ENCODE measurements around the gene MGAT3. TPM values are rescaled to one million over a fixed set of nuclear protein-coding genes. Genes with fewer than 3 reads are reported as not detected.

The MGAT3 gene
- total and polyA plus RNA-seq, 2 donors from 2014 or later: 2.7 to 5.4 TPM

GRCh38 chr22:39427751-39428596 lies 28.8 kb upstream of the MGAT3 start:
- FAIRE-seq (no peak), DNase-seq (peak in 1 of 5 donors; percentile 29)
- Histone ChIP-seq H3K4me1 (ENCODE audit: control insufficient read depth in 2 of 3, insufficient read depth in 2 of 3, low read depth in 1 of 3, low read length in 3 of 3) (peaks cover 0 to 14% (median 6%) of the 10 kb centered on the region in 3 donors), H3K9ac (ENCODE audit: low read length in 3 of 3) (no peak overlapping the region), H3K27ac (ENCODE audit: low read depth in 2 of 2, low read length in 2 of 2) (no peak overlapping the region), H3K36me3 (ENCODE audit: control insufficient read depth in 2 of 3, insufficient read depth in 3 of 3, low read length in 3 of 3) (peaks cover 4 to 38% (median 18%) of the 10 kb centered on the region in 3 donors), H3K9me3 (ENCODE audit: control insufficient read depth in 2 of 3, insufficient read depth in 1 of 3, low read length in 3 of 3) (no peaks in the 10 kb centered on the region), H3K4me3 (ENCODE audit: low read length in 3 of 3) (no peak overlapping the region), H3K27me3 (ENCODE audit: control insufficient read depth, insufficient read depth, low read length) (no peaks in the 10 kb centered on the region)
- no peak for TF ChIP-seq CTCF (IDR thresholded peaks at IDR 0.05; ENCODE audit: borderline replicate concordance, extremely low read depth, insufficient read depth)
- intact Hi-C loops (cut with DNase I): no loop called here

DNA sequence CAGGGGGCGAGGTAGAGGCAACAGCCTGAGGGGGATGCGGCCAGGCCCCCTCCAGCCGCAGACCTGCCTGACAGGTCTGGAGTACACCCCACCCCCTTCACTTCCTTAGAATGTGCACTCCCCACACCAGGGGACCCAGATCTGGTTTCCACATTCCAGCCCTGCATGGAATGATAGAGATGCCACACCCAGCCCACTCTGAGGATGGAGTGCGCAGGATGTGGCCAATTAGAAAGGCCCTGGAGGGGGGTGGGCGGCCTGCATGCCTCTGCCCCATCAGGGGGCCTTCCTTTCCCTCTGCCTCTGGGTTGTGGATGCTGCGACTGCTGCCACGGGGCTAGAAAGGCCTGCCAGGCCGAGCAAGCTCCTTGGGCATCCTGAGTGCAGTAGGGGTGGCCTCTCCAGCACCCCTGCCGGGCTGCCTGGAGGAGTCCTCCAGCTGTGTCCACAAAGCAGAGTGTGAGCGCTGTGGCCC lies 28.2 kb upstream of the MGAT3 start:
- DNase-seq (peak in 3 of 5 donors; percentile 64 to 74 (median 71)), FAIRE-seq (no peak)
- H3K9me3 ChIP-seq (ENCODE audit: control insufficient read depth in 2 of 3, insufficient read depth in 1 of 3, low read length in 3 of 3): no peaks in the 10 kb centered on the region
- TF ChIP-seq CTCF (IDR thresholded peaks at IDR 0.05; ENCODE audit: borderline replicate concordance, extremely low read depth, insufficient read depth): no peak
- H3K4me1 ChIP-seq (ENCODE audit: control insufficient read depth in 2 of 3, insufficient read depth in 2 of 3, low read depth in 1 of 3, low read length in 3 of 3): peaks cover 0 to 14% (median 6%) of the 10 kb centered on the region in 3 donors
- no peak overlapping the region for H3K4me3 ChIP-seq (ENCODE audit: low read length in 3 of 3)
- no peak overlapping the region for H3K27ac ChIP-seq (ENCODE audit: low read depth in 2 of 2, low read length in 2 of 2)
- H3K27me3 ChIP-seq (ENCODE audit: control insufficient read depth, insufficient read depth, low read length): no peaks in the 10 kb centered on the region
- H3K36me3 ChIP-seq (ENCODE audit: control insufficient read depth in 2 of 3, insufficient read depth in 3 of 3, low read length in 3 of 3): peaks cover 4 to 37% (median 18%) of the 10 kb centered on the region in 3 donors
- intact Hi-C loops (cut with DNase I): no loop called here
- no peak overlapping the region for H3K9ac ChIP-seq (ENCODE audit: low read length in 3 of 3)

DNA sequence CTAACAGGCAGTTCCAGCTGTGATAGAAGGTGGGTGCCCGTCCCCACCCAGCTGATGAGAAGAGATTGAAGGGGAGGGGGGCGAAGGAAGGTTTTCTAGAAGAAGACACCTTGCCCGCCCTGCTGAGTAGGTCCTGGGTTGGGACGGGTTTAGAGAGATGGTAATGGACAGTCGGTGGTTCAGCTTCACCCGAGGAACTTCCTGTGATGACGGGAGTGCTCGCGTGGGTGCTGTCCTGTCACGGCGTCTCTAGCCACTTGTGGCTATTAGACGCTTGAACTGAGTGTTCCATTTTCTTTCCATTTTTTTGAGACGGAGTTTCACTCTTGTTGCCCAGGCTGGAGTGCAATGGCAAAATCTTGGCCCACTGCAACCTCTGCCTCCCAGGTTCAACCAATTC lies 27.6 kb upstream of the MGAT3 start:
- Histone ChIP-seq H3K27ac (ENCODE audit: low read depth in 2 of 2, low read length in 2 of 2) (no peak overlapping the region), H3K4me1 (ENCODE audit: control insufficient read depth in 2 of 3, insufficient read depth in 2 of 3, low read depth in 1 of 3, low read length in 3 of 3) (peaks cover 0 to 14% (median 6%) of the 10 kb centered on the region in 3 donors), H3K27me3 (ENCODE audit: control insufficient read depth, insufficient read depth, low read length) (no peaks in the 10 kb centered on the region), H3K9ac (ENCODE audit: low read length in 3 of 3) (no peak overlapping the region), H3K4me3 (ENCODE audit: low read length in 3 of 3) (no peak overlapping the region), H3K36me3 (ENCODE audit: control insufficient read depth in 2 of 3, insufficient read depth in 3 of 3, low read length in 3 of 3) (peaks cover 2 to 33% (median 14%) of the 10 kb centered on the region in 3 donors), H3K9me3 (ENCODE audit: control insufficient read depth in 2 of 3, insufficient read depth in 1 of 3, low read length in 3 of 3) (no peaks in the 10 kb centered on the region)
- no peak for DNase-seq
- TF ChIP-seq CTCF (IDR thresholded peaks at IDR 0.05; ENCODE audit: borderline replicate concordance, extremely low read depth, insufficient read depth): no peak
- intact Hi-C loops (cut with DNase I): no loop called here
- FAIRE-seq: no peak

Measured in kidney (tissue), 14 donors.